GM12878 (cell line): Measurements from ENCODE around the gene SNAP29.

Source experiments
- CEBPB ChIP-seq, 2 experiments: fragments of 150-350 bp in 1 of 2; IDR thresholded peaks; 2 replicates each; pipeline ENCODE4 v1.6.1; 2012 to 2014; ENCODE audit warnings: low read depth in 2 of 2, low read length in 2 of 2, borderline replicate concordance in 1 of 2, inconsistent platforms in 1 of 2
- EP300 ChIP-seq, 2 experiments: fragments of 150-350 bp in 1 of 2; IDR thresholded peaks; 2 replicates each; pipeline ENCODE4 v1.6.1; 2011 to 2012; ENCODE audit warnings: low read depth in 2 of 2, low read length in 2 of 2, borderline replicate concordance in 1 of 2, improper control_type of control experiment in 1 of 2, inconsistent platforms in 1 of 2; ENCODE audit not compliant: control insufficient read depth in 1 of 2
- GABPA ChIP-seq: IDR thresholded peaks from 2 replicates; pipeline ENCODE4 v1.6.1; 2014; ENCODE audit warnings: antibody characterized with exemption, low read depth, mild to moderate bottlenecking, inconsistent platforms
- HDGF ChIP-seq: fragments of 450-650 bp; IDR thresholded peaks from 2 replicates; pipeline ENCODE4 v1.6.1; 2016; ENCODE audit warnings: antibody characterized with exemption
- NR2C1 ChIP-seq: fragments of 450-650 bp; IDR thresholded peaks from 2 replicates; pipeline ENCODE4 v1.6.1; 2017; ENCODE audit warnings: antibody characterized with exemption, mild to moderate bottlenecking, moderate library complexity
- NR2C2 ChIP-seq: IDR thresholded peaks from 2 replicates; pipeline ENCODE4 v1.6.1; 2011; ENCODE audit warnings: borderline replicate concordance, low read depth; ENCODE audit not compliant: control insufficient read depth, insufficient read length
- POLR2A ChIP-seq: IDR thresholded peaks from 2 replicates; pipeline ENCODE4 v1.6.1; 2011; ENCODE audit warnings: low read depth, mild to moderate bottlenecking, low read length
- POLR2AphosphoS5 ChIP-seq: IDR thresholded peaks from 2 replicates; pipeline ENCODE4 v1.6.1; 2011; ENCODE audit warnings: mild to moderate bottlenecking, low read length, inconsistent platforms
- TBL1XR1 ChIP-seq: IDR thresholded peaks from 2 replicates; pipeline ENCODE4 v1.6.1; 2012; ENCODE audit warnings: low read depth, low read length, improper control_type of control experiment
- ZBTB33 ChIP-seq: fragments of 450-650 bp; IDR thresholded peaks from 2 replicates; pipeline ENCODE4 v1.6.1; 2017; ENCODE audit warnings: mild to moderate bottlenecking
- TF ChIP-seq, protein P1 (sequence below), 3 experiments: IDR thresholded peaks in 2 of 3; conservative IDR thresholded peaks in 1 of 3; 2 replicates each; pipeline ENCODE4 v1.5.1; 2011; ENCODE audit warnings: low read depth in 3 of 3, low read length in 3 of 3, mild to moderate bottlenecking in 3 of 3, control low read depth in 2 of 3, moderate library complexity in 2 of 3, inconsistent platforms in 1 of 3, mixed read lengths in 1 of 3; ENCODE audit not compliant: control insufficient read depth in 2 of 3, insufficient read depth in 1 of 3; ENCODE audit errors: extremely low read depth in 1 of 3
- TF ChIP-seq, protein P2 (sequence below): IDR thresholded peaks from 2 replicates; pipeline ENCODE4 v1.6.1; 2012; ENCODE audit warnings: low read depth, low read length, improper control_type of control experiment
- TF ChIP-seq, protein P3 (sequence below): fragments of 450-650 bp; IDR thresholded peaks from 2 replicates; pipeline ENCODE4 v1.6.1; 2017; ENCODE audit warnings: mild to moderate bottlenecking, moderate library complexity

- TF ChIP-seq, protein P1, sequence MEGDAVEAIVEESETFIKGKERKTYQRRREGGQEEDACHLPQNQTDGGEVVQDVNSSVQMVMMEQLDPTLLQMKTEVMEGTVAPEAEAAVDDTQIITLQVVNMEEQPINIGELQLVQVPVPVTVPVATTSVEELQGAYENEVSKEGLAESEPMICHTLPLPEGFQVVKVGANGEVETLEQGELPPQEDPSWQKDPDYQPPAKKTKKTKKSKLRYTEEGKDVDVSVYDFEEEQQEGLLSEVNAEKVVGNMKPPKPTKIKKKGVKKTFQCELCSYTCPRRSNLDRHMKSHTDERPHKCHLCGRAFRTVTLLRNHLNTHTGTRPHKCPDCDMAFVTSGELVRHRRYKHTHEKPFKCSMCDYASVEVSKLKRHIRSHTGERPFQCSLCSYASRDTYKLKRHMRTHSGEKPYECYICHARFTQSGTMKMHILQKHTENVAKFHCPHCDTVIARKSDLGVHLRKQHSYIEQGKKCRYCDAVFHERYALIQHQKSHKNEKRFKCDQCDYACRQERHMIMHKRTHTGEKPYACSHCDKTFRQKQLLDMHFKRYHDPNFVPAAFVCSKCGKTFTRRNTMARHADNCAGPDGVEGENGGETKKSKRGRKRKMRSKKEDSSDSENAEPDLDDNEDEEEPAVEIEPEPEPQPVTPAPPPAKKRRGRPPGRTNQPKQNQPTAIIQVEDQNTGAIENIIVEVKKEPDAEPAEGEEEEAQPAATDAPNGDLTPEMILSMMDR (IDR thresholded peaks at IDR 0.05 in 2 of 3, conservative IDR thresholded peaks at IDR 0.05 in 1 of 3; ENCODE audit: control insufficient read depth in 2 of 3, extremely low read depth in 1 of 3, insufficient read depth in 1 of 3, low read depth in 3 of 3, low read length in 3 of 3): no peak
- TF ChIP-seq, protein P2, sequence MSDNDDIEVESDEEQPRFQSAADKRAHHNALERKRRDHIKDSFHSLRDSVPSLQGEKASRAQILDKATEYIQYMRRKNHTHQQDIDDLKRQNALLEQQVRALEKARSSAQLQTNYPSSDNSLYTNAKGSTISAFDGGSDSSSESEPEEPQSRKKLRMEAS: no peak
- no peak for TF ChIP-seq POLR2AphosphoS5
- no peak for TF ChIP-seq POLR2A
- TF ChIP-seq, protein P3, sequence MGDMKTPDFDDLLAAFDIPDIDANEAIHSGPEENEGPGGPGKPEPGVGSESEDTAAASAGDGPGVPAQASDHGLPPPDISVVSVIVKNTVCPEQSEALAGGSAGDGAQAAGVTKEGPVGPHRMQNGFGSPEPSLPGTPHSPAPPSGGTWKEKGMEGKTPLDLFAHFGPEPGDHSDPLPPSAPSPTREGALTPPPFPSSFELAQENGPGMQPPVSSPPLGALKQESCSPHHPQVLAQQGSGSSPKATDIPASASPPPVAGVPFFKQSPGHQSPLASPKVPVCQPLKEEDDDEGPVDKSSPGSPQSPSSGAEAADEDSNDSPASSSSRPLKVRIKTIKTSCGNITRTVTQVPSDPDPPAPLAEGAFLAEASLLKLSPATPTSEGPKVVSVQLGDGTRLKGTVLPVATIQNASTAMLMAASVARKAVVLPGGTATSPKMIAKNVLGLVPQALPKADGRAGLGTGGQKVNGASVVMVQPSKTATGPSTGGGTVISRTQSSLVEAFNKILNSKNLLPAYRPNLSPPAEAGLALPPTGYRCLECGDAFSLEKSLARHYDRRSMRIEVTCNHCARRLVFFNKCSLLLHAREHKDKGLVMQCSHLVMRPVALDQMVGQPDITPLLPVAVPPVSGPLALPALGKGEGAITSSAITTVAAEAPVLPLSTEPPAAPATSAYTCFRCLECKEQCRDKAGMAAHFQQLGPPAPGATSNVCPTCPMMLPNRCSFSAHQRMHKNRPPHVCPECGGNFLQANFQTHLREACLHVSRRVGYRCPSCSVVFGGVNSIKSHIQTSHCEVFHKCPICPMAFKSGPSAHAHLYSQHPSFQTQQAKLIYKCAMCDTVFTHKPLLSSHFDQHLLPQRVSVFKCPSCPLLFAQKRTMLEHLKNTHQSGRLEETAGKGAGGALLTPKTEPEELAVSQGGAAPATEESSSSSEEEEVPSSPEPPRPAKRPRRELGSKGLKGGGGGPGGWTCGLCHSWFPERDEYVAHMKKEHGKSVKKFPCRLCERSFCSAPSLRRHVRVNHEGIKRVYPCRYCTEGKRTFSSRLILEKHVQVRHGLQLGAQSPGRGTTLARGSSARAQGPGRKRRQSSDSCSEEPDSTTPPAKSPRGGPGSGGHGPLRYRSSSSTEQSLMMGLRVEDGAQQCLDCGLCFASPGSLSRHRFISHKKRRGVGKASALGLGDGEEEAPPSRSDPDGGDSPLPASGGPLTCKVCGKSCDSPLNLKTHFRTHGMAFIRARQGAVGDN: no peak
- TF ChIP-seq EP300 (IDR thresholded peaks at IDR 0.05; ENCODE audit: borderline replicate concordance in 1 of 2, control insufficient read depth in 1 of 2, low read depth in 2 of 2, low read length in 2 of 2): no peak
- no peak for TF ChIP-seq CEBPB (IDR thresholded peaks at IDR 0.05; ENCODE audit: borderline replicate concordance in 1 of 2, low read depth in 2 of 2, low read length in 2 of 2)
- no peak for TF ChIP-seq TBL1XR1
- no peak for TF ChIP-seq NR2C1
- no peak for TF ChIP-seq NR2C2
- no peak for TF ChIP-seq HDGF
- TF ChIP-seq GABPA: no peak
- no peak for TF ChIP-seq ZBTB33
Measured at GRCh38 chr22:20875296-20875695, 16.5 kb downstream of the SNAP29 start.
